Cardiac septum (tissue), 1 donor: ENCODE measurements around the gene PRM1. TPM values are rescaled to one million over a fixed set of nuclear protein-coding genes. Genes with fewer than 3 reads are reported as not detected.

Experiments
- DNase-seq: peaks from one replicate; pipeline ENCODE4 v3.0.0-alpha.2; 2020; ENCODE audit warnings: low spot score
- intact Hi-C: fragments of 100-400 bp; cut with DNase I; formaldehyde crosslinking; loops from one replicate; pipeline ENCODE4 v1.14.0; 2022
- total RNA-seq: library from RNA; stranded (reverse); fragmentation: NEBNext Ultra II Directional; extraction: Animal tissue kit (Norgen Biotek cat#: 25700); gene quantifications from one replicate; pipeline ENCODE4 v1.2.1, GENCODE V29; 2021
- donor health status: DM: no; HTN: no; CAD: no.

PRM1 gene
- total RNA-seq, 1 donor from 2014 or later, result not detected

DNA sequence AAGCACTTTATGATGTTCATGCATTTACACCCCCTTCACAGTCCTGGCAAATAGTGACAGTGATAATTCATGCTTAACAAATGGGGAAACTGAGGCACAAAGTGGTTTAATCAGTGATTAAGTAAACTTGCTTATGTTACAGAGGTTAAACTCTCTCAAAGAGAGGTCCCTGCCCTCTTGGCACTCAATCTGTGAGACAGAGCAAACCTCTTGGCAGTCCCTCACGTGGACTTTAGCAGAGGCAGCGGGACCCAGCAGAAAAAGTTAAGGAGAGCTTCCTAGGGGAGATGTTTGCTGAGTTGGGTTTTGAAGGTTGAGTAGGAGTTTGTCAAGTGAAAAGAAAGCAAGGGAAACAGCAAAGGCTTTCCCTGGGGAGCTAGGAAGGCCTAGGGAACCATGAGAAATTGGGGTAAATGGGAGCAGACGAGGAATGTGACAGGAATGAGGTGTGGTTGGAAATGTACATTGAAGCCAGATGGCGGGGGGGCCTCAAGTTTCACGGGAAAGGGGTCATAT lies 35.9 kb downstream of the PRM1 start:
- DNase-seq, result no peak
- intact Hi-C loops, result no loop called here

DNA sequence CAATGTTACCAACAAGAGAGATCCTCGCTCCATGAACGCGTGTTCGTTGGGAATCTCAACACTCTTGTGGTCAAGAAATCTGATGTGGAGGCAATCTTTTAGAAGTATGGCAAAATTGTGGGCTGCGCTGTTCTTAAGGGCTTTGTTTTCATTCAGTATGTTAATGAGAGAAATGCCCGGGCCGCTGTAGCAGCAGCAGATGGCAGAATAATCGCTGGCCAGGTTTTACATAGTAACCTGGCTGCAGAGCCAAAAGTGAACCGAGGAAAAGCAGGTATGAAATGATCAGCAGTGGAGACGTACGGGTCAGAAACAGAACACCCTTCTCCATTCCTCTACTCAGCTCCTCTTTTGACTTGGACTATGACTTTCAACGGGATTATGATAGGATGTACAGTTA lies 38.5 kb downstream of the PRM1 start:
- DNase-seq, result no peak
- intact Hi-C loops, result loop anchor here (5.0 kb wide), 1 partner anchor 80 kb away; no protein-coding TSS in a partner anchor

DNA sequence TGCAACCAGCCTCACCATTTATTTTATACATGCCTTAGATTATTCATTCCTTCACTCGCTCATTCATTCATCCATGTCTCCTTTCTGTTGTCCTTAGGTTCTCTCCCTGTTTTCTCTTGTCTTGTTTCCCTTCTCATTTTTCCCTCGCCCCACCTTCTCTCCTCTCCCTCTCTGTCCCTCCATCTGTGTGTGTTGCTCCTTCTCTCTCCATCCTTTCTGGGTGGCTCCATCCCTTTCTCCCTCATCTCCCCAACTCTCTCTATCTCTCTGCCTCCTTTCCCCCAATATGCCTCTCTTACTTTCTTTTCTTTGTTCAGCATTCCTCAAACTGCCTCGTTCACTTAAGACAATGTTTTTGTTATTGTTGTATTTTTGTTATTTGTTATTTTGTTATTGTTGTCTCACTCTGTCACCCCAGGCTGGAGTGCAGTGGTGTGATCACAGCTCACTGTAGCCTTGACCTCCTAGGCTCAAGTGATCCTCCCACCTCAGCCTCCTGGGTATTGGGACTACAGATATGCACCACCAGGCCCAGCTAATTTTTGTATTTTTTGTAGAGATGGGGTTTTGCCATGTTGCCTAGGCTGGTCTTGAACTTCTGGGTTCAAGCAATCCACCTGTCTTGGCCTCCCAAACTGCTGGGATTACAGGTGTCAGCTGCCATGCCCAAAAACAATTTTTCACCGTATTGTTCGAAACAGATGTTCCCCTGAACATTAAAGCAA lies 39.5 kb downstream of the PRM1 start:
- intact Hi-C loops, result loop anchor here (5.0 kb wide), 1 partner anchor 79 kb away; no protein-coding TSS in a partner anchor
- no peak for DNase-seq

DNA sequence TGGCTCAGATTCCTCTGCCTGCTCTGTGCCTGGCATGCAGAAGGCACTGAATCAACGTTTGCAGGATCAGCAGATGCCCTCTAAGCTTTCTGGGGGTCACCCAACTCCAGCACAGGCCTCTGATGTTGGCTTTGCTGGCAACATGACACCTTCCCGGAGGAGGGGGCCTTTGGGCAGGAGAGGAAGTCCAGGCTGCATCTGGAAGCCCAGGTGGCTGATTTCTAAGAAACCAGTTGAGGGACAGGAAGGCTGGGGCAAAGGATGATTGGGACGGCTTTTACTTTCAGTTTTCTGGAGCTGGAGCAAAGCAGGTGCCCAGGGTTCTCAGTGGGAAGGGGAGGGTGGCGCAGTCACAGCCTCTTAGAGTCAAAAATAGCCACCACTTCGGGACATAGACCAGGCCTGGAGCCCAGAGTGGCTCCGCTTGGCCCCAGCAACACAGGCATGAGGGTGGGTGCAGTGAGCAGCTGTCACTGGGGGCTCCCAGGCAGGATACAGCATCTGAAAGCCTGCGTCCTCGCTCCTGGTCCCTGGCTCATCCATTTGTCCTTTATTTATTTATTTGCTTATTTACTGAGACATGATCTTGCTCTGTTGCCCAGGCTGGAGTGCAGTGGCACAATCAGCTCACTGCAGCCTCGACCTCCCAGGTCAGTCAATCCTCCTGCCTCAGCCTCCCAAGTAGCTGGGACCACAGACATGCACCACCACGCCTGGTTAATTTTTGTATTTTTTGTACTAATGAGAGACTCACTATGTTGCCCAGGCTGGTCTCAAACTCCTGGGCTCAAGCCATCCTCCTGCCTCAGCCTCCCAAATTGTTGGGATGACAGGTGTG lies 40.3 kb downstream of the PRM1 start:
- no peak for DNase-seq
- intact Hi-C loops, result loop anchor here (5.0 kb wide), 1 partner anchor 79 kb away; no protein-coding TSS in a partner anchor

DNA sequence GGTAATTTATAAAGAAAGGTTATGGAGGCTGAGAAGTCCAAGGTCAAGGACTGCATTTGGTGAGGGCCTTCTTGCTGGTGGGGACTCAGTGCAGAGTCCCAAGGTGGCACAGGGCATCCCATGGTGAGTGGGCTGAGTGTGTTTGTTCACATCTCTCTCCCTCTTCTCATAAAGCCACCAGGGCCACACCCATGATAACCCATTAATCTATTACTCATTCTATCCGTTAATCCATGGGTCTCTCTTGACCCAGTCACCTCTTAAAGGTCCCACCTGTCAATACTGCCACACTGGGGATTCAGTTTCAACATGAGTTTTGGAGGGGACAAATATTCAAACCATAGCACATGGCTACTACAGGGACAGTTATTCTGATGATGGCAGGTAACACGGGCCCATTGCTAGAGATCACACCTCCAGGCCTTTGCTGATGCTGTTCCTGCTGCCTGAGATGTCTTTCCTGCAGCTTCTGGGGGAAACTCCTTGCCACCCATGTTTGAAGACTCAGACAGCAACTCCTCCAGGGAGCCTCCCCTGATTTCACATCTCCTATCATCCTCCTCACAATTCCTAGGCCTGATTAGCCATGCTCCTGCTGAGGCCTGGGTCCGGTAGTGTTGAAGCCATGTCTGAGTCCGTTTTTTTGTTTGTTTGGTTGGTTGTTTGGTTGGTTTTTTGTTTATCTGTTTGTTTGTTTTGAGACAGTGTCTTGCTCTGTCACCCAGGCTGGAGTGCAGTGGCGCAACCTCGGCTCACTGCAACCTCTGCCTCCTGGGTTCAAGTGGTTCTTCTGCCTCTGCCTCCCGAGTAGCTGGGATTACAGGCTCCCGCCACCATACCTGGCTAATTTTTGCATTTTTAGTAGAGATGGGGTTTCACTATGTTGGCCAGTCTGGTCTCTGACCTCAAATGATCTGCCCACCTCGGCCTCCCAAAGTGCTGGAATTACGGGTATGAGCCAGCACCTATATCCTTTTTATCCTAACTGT lies 41.2 kb downstream of the PRM1 start:
- intact Hi-C loops, result loop anchor here (5.0 kb wide), 1 partner anchor 78 kb away; no protein-coding TSS in a partner anchor
- DNase-seq, result no peak

DNA sequence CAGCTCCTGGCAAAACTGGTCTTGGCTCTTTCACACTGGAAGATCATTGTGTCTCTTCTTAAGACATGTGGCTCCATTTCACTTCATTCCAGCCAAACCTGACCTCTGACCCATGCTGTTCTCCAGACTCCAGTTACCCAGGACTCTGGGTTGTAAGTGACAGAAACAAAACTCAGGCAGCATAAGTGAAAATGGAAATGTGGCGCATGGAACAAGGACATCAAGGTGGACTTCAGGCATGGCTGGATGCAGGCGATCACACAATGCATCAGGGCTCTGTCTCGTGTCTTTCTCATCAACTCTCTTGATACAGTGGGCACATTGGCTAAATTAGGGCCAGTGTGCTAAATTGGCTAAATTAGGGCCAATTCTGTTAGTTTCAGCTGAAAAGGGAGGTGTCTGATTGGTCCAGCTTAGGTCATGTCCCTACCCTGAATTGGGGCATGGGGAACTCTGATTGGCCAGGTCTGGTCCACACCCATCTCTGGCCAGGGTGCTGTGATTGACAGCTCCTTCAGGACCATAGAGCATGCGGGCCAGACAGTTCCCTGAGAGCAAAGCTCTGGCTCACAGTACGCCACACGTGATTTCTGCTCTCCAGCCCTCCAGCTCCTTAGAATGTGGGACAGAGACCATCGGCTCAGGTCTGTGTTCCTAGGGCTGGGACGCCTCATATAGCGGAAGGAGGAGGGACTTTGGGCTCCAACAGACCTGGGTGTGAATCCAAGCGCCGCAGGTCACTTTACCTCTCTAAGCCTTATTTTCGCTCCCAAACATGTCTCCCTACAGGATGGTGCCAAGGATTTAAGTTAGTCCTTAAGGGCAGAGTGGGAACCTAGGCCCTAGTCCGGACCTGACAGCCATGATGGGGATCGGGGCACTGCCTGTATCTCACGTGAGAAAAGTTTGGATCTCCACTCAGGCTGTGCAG lies 42.6 kb downstream of the PRM1 start:
- DNase-seq, result no peak
- intact Hi-C loops, result no loop called here

DNA sequence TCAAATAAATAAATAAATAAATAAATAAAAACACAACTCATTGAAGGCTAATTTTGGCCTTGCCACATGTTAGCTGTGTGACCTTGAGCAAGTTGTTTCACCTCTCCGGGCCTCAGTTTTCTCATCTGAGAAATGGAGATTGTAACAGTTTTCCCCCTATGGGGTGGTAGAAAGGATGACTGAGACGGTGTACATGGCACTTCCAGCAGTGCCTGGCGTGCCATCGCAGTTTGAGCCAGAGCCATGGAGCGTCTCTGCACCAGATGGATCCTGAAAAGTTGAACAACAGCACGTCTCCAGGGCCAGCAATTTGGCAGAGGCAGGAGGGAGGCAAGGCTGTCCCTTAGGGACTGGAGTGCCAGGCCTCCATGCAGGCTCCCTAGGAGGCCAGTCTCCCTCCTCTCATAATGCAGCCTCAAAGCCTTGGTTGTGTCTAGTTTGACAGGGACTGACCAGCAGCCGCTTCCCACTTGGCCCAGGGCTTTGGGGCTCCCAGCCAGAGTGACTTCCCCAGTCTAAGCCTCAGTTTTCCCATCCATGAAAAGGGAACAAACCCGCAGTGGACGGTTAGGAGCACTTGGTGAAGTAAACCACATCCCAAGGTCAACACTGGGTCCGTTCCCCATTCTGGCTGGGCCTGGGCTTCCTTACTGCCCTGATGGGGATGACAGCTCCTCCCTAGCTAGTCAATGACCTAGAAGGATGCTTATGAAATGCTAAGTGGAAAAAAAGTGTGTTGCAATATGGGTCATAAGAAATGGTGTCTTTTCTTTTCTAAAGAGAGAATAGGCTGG lies 44.5 kb downstream of the PRM1 start:
- no peak for DNase-seq
- intact Hi-C loops, result no loop called here

DNA sequence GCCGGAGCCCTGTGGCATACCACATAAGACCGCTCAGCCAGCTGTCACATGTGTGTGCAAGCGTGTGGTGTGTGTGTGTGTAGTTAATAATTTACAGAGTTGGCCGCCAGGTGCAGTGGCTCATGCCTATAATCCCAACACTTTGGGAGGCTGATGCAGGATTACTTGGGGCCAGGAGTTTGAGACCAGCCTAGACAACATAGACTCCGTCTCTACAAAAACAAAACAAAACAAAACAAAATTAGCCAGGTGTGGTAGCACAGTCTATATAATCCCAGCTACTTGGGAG lies 45.5 kb downstream of the PRM1 start:
- DNase-seq, result no peak
- intact Hi-C loops, result no loop called here

DNA sequence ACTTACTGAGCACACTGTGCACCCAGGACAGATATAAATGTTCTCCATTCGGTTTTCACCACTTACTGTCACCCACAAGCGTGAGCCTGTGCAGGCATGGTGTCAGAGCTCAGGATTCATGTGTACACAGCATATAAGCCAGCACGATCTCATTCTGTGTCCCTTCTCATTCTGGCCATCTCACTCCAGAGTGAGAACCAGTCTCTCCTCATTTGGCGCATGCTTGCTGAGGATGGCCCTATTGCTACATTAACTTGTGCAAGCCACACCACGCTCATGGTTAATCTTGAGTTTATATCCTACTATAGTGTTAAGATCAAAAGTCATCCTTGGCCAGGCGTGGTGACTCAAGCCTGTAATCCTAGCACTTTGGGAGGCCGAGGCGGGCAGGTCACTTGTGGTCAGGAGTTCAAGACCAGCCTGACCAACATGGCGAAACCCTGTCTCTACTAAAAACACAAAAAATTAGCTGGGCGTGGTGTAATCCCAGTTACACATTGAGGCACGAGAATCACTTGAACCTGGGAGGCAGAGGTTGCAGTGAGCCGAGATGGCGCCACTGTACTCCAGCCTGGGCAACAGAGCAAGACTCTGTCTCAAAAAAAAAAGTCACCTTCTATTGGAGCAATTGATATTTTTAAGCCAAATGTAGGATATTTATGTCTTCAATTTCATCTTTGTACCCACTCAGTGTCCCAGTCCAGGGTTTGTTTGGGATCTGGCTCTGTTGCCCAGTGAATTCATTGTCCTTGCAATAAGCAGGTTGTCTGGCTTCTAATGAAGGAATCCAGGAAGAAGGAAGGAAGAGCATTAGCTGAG lies 46.0 kb downstream of the PRM1 start:
- intact Hi-C loops, result no loop called here
- no peak for DNase-seq

DNA sequence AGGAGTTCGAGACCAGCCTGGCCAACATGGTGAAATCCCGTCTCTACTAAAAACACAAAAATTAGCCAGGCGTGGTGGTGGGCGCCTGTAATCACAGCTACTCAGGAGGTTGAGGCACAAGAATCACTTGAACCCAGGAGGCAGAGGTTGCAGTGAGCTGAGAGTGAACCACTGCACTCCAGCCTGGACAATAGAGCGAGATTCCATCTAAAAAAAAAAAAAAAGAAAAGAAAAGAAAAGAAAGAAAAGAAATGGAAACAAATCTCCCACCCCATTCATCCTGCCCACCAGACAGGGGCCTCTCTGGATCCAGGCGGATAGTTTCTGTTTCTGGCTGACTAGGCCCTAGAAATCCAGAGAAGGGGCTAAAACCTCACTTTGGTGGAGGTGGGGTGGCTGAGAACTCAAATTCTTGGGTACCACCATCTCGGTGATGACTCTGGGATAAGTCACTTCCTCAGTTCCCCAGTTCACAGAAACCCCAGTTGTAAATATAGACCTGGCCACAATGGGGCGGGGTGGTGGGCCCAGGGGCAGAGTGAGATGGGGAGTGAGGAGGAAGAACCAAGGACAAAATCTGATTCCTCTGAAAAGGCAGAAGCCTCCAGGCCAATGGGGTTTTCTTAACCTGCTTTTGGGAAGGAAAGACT lies 47.3 kb downstream of the PRM1 start:
- intact Hi-C loops, result no loop called here
- no peak for DNase-seq

DNA sequence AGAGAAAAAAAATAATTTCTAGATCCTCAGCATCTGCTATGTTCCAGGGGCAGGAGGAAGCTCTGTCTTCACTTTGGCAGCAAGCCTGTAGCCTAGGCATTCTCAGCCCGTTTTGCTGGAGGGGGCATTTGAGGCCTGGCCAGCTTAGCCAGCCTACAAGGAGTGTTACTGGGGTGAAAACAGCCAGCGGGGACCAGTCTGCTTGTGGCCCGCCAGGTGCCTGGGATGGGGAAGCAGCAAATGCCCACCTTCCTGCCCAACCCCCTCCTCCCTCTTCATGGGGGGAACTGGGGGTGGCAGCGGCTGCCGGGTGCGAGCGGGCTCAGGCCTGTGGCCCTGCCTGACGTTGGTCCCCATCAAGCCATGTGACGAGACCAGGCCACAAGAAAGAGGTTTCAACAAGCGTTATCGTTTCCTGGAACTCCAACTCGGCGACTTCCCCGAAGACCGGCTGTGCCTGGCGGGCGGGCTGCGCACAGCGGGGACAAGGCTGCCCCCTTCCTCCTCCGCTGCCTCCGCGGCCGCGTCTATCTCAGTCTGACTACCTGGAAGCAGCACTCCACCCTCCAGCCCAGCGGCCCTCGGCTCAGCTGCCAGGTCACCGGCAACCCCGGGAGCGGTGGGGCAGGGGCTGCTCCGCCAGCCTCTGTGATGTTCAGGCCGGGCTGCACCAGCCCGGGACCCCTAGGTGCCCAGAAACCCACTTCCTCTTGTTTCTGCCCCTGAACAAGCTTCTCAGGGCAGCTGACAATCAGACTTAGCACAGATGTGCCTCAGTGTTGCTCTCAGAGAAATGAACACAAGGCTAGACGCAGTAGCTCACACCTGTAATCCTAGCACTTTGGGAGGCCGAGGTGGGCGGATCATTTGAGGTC lies 48.0 kb downstream of the PRM1 start:
- intact Hi-C loops, result no loop called here
- peak; percentile 81 for DNase-seq

DNA sequence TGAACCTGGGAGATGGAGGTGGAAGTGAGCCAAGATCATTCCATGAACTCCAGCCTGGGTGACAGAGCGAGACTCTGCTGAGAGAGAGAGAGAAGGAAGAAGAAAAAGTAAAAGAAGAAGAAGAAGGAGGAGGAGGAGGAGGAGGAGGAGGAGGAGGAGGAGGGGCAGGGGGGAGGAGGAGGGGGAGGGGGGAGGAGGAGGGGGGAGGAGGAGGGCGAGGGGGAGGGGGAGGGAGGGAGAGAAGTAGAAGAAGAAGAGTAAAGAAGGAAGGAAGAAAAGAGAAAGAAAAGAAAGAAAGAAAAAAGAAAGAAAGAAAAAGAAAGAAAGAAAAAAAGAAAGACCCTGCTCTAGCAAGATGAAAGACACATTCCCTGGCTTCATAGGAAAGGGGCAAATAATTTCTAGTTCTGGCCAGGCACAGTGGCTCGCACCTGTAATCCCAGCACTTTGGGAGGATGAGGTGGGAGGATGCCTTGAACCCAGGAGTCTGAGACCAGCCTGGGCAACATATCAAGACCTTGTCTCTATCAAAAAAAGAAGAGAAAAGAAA lies 48.8 kb downstream of the PRM1 start:
- no peak for DNase-seq
- intact Hi-C loops, result no loop called here

DNA sequence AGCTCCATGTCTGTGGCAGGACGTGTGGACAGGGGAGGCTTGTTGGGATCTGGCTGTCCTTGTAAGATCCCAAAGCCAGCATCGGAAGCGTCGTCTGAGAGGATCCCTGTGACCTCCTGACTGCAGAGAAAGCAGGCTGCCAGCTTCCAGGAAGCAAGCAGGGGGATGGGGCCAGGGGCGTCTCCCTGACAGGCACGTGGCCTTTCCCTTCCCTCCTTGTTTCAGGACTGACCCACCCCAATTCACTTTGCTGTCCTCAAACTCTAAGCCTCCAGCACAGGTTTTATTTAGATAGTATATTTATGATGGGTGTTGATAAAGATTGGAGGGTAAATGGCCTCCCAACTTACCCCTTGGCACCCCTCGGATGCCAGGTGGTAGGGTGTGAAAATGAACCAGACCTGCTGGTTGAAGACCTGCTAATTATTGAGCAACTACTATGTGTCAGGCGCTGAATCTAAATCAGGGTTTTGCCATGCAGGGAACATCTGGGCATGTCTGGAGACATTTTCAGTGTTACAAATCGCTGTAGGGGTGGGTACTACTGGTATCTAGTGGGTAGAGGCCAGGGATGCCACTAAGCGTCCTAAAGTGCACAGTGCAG lies 49.7 kb downstream of the PRM1 start:
- intact Hi-C loops, result loop anchor here (2.0 kb wide), 1 partner anchor 61 kb away; no protein-coding TSS in a partner anchor

More for the DNA sequence above, 49.7 kb downstream of the PRM1 start:
- no peak for DNase-seq
